Stimulated activated CD4-positive, alpha-beta T cell treated with anti-CD3 and anti-CD28 coated beads, TNF-alpha, amount 100 ng/mL, for 24 hours (primary cell): ENCODE results near the gene SLC33A1.
"Not testable (repeated sequence)": the region's sequence is repeated elsewhere in the genome, so short reads cannot be mapped to it uniquely, and the experiment has no call there.

Experiments used
- DNase-seq, 3 experiments: peaks; one replicate each; pipeline ENCODE4 v3.0.0-alpha.2; 2020; ENCODE audit warnings: low read depth in 3 of 3

The SLC33A1 gene

DNA sequence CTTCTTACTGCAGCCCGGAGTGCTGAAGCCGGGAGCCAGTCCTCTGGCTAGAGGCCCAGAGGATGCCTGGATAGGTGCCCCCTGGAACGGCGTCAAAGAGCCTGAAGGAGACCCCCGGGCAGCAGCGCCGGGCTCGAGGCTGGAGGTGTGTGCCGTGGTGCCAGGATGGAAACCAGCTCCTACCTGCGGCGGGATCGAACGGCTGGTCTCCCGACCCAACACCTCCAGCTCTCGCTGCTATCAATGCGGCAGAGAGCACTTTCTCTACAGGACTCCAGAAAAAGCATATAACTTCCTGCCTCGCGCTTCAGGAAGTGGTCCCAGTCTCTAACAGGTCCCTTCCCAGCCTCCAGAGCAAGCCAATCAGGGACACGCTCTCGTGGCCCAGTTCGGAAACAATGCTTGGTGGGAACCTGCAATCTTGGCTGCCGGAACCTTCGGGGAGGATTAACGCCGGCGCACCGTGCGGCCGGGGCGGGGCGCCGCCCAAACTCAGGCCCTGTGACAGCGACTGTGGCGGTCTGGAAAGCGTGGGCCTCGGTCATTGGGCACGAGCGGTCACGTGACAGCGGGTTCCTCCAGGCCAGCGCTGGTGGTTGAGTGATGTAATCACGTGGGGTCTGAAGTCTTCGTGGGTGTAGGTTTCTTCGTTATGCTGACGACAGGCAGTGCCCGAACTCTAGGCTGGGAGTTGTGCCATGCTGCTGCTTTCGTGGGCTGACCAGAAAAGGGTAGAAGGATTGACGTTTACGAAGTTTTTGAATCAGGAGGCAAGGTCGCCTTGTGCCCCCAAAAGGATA, at the start of gene SLC33A1:
Gene SLC33A1, minus strand, starts transcription at position 287 of the 800 bp plus-strand sequence. CDS start 430 bp downstream, outside the sequence.
- peak; percentile 95 to 98 (median 97) for DNase-seq

DNA sequence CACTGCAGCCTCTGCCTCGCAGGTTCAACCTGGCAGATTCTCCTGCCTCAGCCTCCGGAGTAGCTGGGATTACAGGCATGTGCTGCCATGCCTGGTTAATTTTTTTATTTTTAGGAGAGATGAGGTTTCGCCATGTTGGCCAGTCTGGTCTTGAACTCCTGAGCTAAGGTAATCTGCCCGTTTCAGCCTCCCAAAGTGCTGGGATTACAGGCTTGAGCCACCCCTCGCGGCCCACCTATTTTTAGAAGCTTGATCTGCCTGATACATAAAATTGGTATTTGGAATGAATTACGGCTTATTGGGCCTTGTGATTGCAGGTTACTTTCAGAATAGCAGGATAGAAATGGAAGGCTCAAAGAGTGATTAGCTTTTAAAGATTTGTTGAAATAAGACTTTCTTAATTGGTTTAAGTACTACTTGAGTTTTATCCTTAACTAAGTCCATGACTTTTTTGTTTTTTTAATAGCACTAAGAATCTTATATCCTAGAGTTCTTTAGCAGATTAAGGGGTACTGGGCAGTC, 41.2 kb upstream of the SLC33A1 start:
- DNase-seq = no peak

DNA sequence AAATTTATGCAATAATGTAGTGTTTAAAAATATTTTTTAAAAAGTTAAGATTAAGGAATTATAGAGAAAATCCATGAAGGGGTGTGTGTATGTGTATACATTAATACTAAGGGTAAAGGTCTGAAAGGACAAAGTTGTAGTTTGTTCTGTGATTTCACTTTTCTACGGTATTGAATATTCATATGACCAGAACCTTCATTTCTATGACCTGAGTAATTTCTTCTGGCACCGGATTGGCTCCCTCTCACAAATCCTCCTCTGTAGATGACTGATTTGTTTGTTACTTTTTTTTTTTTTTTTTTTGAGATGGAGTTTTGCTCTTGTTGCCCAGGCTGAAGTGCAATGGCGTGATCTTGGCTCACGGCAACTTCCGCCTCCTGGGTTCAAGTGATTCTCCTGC, 37.1 kb upstream of the SLC33A1 start:
- DNase-seq = no peak

DNA sequence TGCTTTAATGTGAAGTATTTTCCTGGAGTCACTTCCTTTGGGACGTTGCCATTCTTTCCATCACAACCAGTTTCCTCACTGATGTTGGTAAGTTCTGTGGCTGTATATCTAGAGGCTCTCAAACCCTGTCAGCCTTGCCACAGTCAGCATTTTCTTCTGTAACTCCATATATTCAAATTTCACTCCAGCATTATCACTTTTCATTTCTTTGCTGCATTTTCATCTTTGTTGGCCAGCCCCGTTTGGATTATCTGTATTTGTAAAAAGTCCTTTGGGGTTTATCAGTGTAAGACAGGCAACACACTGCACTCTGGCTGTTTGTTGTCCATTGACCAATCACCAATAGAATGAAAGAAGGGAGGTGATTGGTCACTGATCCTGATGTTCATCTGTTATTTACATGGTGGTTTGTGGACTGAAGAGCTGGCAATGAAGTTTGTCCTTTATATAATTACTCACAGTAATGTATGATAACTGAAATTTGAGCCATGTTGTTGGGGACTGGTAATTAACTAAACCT, 36.5 kb upstream of the SLC33A1 start:
- DNase-seq = no peak

DNA sequence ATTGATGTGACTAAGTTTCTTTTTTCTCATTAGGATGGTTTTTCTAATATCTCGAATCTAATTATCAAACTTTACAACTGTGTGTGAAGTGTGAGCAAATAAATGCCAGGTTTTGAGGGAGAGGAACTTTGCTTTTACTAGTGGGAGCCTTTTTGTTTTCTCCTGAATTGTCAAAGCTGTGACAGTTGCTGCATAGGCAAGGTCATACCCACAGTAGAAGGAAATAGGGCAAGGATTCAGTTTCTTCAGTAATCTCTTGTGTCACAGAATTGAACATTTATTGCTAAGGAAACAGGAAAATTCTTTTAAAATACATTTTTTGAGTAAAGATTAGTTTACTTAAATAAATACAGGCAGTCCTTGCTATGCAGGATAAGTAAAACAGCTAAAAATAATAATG, 35.7 kb upstream of the SLC33A1 start:
- no peak for DNase-seq

DNA sequence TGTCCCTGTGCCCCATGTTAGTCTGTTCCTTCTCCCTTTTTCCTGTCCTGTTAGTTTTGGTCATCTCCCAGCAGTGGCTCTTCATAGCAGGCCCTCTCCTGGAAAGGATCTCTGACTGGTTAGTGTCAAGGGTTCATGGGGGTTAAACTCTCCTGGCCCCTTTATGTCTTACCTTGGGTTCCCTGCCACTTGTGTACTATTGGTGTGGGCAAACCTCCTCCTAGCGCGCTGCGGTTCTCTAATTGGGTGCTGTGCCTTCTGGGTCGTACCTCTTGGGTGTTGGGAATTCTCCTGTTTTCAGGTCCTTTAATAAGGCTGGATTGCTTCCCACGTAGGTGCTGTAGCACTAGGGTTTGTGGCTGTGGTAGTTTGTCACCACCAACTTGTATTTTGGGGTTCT, 35.0 kb upstream of the SLC33A1 start:
- no peak for DNase-seq

DNA sequence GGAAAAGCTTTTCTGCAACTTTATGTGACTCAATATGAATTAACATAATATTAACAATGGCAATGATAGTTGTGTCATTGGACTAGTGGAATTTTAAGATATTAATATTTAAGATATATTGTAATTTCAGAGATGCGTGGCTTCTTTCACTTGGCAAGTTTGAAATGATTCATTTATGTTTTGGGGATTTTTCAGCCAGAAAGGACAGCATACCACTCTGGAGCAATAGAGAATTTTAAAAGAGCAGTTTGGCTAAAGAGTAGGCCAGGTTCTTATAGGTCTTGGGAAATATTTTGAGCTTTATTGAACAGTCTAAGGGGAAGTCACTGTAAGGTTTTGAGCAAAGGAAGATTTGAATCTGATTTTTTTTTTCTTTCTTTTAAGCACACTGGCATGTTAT, 32.7 kb upstream of the SLC33A1 start:
- DNase-seq = no peak

DNA sequence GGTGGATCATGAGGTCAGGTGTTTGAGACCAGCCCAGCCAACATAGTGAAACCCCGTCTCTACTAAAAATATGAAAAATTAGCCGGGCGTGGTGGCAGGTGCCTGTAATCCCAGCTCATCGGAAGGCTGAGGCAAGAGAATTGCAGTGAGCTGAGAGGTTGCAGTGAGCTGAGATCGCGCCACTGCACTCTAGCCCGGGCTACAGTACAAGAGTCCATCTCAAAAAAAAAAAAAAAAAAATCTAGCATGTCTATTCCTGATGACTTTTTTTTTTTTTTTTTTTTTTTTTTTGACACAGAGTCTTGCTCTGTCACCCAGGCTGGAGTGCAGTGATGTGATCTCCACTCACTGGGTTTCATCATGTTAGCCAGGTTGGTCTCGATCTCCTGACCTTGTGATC, 32.1 kb upstream of the SLC33A1 start:
- not testable (repeated sequence) for DNase-seq

DNA sequence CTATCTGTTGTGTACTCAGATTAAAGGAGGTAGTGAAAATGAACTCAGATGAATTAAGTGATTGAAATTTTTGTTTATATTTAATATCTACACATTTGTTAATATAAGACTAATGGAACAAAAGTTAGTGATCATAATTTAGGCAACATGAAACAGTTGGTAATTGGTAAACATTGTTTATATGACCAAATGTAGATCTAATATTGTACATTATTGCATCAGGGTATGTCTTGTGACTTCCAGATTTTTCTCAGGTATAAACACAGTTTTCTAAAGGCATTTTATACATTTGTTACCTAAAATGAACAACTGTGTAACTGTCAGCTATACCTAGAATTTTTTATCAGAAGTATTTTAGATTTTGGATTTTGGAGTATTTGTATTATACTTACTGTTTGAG, 31.1 kb upstream of the SLC33A1 start:
- DNase-seq = no peak

DNA sequence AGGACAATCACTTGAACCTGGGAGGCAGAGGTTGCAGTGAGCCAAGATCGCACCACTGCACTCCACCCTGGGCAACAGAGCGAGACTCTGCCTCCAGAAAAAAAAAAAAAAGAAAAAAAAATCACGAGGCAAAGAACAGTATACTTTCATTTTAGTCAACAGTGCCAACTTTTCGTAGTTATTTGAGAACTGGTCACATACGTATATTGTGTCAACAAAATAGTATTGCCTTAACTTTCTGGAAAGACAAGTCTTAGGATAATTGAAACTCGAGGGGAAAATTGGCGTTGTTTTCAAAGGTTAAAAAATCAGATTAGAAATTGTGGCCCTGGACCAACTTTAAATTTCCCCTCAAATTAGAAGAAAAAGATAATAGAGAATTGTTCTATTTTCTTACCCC, 30.1 kb upstream of the SLC33A1 start:
- no peak for DNase-seq

DNA sequence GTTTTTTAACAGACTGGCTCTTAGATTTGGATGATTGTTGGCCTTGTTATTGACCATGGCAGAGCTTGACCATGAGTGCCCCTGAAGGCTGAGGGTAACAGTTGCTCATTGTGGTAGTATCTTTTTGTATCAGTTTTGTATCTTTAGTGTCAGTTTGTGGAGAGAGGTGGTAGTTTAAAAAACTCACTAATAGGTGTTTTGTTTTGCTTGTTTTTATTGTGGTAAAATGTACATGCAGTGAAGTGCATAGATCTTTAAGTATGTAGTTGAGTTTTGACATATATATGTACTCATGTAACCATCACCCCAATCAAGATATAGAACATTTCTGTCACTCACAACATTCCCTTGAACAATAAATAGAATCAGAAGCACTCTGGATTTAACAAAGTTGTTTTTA, 26.1 kb upstream of the SLC33A1 start:
- no peak for DNase-seq

DNA sequence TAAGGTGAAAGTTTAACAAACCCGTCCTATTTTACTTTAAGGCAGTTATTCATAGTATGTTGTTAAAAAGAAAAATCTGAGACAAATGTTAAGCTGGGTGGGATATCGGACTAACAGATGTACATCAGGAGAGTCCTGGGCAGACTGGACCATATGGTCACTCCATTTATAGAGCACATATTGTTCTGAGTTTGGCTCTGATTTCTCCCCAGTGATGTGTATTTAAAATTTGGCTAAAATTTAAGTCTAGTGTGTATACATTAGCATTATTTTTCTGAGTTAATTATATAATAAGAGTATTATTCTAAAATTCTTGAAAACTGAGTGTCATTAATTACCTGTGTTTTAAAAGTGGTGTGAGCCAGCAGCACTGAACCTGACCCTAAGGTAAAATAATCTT, 22.3 kb upstream of the SLC33A1 start:
- no peak for DNase-seq

DNA sequence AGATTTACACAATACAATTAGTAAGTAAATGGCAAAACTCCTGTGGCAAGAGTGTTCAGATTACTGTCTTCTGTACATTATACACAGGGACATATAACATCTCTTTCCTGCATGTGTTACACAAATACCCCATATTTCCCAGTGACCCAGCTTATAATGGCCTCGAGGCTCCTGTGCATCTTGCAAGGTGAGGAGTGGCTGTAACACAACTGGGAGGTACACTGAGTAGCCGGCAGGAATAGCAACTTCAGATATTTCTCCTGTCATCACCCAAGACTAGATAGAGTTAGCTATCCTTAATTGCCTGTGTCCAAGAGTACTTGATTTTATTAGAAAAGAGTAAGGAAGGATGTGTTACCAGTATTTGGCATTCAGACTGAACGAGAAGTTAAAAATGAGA, 21.8 kb upstream of the SLC33A1 start:
- no peak for DNase-seq

DNA sequence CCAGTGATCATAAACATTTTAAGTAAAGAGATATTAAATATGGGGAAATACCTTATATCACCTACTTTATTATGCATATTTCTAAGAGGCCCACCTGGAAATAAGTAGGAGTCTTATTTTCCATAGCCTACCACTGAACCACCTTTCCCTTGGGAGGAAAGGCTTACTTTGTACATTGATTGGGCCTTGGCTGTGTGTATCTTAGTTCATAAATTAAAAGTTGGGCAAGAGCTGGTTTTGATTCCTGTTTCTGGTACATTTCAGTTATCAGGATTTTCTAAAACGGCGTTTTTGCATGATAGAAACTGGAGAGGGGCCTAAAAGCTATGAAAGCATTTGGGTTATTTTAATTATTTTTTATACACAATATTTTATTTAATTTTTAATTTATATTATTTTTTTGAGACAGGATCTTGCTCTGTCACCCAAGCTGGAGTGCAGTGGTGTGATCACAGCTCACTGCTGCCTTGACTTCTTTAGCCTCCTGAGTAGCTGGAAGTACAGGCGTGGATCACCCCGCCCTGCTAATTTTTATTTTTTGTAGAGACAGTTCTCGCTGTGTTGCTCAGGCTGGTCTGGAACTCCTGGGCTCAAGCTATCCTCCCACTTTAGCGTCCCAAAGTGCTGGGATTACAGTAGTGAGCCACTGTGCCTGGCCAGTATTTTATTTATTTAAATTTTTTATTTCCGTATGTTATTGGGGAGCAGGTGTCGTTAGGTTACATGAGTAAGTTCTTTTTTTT, 18.8 kb upstream of the SLC33A1 start:
- no peak for DNase-seq

DNA sequence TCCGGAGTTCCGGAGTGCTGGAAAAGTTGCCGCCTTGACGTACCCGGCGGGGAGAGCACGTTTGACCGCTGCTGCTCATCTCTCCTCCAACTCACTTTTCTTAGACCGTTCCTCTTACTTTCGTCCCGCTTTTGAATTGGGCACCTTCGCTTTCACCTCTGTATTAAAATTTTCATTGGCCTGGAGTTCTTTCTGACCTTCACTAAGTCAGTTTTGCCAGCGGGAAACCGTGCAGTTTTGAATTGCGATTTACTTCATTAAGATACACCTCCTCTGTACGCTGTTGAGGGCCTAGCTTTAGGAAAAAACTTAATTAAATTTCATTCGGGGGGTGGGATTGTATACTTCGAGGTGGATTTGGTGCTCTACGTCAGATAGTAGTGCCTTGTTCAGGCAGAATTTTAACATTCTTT, 17.5 kb upstream of the SLC33A1 start:
- DNase-seq = no peak

DNA sequence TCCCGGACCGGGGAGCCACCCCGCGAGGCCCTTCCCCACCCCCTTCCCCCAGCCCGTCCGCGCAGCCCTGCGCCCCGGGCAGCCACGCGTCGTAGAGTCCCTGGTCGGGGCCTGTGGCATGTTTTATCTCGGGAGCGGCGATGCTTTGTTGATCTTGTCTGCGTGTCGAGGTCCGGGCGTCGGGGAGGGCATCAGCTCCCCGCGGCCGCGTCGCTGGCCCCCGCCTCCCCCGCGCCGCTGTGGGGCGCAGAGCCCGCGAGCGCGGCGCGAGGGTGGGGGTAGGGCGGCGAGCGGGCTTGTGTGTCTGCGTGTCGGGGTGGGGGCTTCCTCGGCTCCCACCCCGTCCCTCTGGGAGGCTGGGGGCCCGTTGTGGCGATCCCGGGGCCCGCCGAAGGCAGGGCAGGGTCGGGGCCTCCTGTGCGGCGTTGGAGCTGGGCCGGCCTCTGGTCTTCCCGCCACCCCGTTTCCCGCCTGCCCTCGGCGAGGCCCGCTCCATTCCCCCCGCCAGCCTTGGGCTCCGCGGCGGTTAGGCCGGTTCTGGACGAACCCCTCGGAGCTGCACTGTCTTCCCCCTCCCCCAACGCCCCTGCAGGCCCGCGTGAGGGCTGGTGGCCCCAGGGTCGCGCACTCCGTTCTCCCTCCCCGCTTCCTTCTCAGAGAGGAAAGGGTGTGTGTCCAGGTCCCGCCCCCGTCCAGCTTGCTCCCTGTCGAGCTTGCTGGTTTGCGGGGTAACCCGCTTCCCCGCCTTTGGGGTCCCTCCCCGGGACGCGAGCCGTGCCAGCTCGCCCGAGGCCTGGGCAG, 16.9 kb upstream of the SLC33A1 start:
- DNase-seq = peak; percentile 14 to 48 (median 17)

DNA sequence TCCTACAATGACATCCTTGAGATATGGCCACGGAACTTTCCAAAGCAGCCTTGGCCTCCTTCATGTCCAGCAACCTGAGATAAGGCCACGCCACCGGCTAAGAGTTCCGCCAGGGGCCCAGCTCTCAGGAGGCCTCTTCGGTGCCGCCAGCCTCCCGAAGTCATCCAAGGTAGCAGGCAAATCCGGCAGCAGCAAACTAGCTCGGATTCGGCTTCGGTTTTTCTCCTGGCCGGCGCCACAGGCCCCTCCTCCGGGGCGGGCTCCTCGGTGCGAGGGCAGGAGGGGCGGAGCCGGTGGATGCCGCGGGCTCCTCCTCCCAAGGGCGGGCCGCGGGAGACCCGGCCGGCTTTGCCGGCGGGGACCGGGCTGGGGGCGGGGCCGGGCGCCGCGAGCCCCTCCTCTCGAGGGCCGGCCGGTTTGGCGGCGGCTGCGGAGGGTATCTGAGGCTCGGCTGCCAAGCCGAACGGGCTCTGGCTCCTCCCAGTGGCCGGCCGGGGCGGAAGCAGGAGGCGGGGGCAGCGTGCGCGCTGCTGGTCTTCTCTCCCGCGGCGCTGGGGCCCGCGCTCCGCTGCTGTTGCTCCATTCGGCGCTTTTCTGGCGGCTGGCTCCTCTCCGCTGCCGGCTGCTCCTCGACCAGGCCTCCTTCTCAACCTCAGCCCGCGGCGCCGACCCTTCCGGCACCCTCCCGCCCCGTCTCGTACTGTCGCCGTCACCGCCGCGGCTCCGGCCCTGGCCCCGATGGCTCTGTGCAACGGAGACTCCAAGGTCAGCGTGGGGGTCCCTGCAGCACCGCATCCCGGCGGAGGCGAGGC, 16.1 kb upstream of the SLC33A1 start, which contains the start of gene GMPS:
Gene GMPS, plus strand, starts transcription at position 518 of the 812 bp plus-strand sequence. Its CDS starts 221 bp downstream, at position 739.
- DNase-seq = peak; percentile 89 to 94 (median 91)

DNA sequence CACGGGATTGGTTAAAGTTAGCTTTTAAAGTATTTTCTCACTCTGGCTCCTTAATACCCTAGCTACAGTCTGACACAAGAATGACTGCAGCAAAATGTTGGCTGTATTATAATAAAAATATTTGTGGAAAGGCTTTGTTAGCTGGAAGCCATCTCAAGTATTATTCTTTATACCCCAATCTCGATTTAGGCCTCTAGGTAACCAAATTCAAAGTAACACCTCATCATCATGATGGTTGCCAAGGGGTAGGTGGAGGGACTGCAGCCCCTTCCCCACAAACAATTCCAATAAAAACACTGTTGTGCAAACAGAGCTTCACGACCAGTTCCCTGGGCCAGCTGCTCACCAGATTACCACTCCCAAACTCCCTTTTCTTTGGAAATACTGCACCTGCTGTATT, 15.5 kb upstream of the SLC33A1 start:
- DNase-seq = no peak

DNA sequence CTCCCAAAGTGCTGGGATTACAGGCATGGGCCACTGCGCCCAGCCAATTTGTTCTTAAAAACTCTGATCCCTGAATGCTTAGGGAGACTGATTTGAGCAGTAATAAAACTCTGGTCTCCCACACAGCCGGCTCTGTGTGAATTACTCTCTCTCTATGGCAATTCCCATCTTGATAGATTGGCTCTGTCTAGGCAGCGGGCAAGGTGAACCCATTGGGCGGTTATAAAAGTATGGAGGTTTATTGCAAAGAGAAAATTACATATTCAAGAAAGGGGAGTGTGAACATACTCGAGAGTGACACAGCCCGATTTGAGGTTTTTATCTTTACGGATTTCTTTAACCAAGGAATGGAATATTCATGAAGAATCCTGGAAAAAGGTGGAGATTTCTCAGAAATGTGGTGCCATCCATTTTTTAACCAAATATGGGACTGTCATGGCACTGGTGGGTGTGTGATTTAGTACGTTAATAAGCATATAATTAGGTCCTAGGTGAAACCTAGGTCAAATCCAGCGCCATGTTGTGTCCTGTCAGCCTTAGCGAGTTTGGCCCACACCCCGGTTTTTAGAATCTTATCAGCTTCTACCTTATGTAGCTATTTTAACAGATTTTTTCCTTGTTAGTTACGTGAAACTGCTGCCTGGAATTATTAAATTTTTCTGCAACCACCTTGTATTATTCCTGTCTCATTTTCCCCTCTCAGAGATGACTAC, 9.0 kb upstream of the SLC33A1 start:
- DNase-seq = no peak

DNA sequence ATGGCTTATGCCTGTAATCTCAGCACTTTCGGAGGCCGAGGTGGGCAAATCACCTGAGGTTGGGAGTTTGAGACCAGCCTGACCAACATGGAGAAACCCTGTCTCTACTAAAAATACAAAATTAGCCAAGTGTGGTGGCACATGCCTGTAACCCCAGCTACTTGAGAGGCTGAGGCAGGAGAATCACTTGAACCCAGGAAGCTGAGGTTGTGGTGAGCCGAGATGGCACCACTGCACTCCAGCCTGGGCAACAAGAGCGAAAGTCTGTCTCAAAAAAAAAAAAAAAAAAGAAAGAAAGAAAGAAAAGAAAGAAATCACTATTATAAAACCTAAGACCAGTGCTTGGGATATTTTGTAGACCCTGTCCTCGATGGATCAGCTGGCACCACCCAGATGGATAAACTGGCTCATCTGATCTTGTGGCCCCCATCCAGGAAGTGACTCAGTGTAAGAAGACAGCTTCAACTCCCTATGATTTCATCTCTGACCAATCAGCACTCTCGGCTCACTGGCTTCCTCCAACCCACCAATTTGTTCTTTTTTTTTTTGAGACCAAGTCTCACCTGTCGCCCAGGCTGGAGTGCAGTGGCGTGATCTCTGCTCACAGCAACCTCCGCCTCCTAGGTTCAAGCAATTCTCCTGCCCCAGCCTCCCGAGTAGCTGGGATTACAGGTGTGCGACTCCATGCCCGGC, 8.2 kb upstream of the SLC33A1 start:
- DNase-seq = peak; percentile 11 to 42 (median 40)
